Kidney (tissue), 14 donors: ENCODE results near the gene GSAP. TPM values are rescaled to one million over a fixed set of nuclear protein-coding genes. Genes with fewer than 3 reads are reported as not detected.

Source experiments
- DNase-seq, 5 donors: peaks; one replicate each; pipeline ENCODE4 v3.0.0-alpha.2; 2013 to 2020
- FAIRE-seq: peaks from 2 replicates; lab custom pipeline; 2012; peaks lifted over from hg19 to GRCh38; lab: Jason Lieb, UNC
- H3K27ac ChIP-seq, 2 donors: one replicate each; pipeline ENCODE4 v1.7.0; 2013; ENCODE audit warnings: low read depth in 2 of 2, low read length in 2 of 2, inconsistent platforms in 1 of 2
- H3K27me3 ChIP-seq: one replicate; pipeline ENCODE4 v1.7.1; 2013; ENCODE audit warnings: low read length, inconsistent platforms; ENCODE audit not compliant: control insufficient read depth, insufficient read depth
- H3K36me3 ChIP-seq, 3 donors: one replicate each; pipeline versions ENCODE4 v1.7.0 to v1.7.1; 2013; ENCODE audit warnings: low read length in 3 of 3, control low read depth in 1 of 3, inconsistent platforms in 1 of 3; ENCODE audit not compliant: insufficient read depth in 3 of 3, control insufficient read depth in 2 of 3
- H3K4me1 ChIP-seq, 3 donors: one replicate each; pipeline versions ENCODE4 v1.7.0 to v1.7.1; 2013; ENCODE audit warnings: low read length in 3 of 3, inconsistent platforms in 1 of 3, low read depth in 1 of 3; ENCODE audit not compliant: control insufficient read depth in 2 of 3, insufficient read depth in 2 of 3
- H3K4me3 ChIP-seq, 3 donors: one replicate each; pipeline versions ENCODE4 v1.7.0 to v1.8.1; 2013; ENCODE audit warnings: low read length in 3 of 3, control low read depth in 1 of 3, inconsistent platforms in 1 of 3
- H3K9ac ChIP-seq, 3 donors: one replicate each; pipeline versions ENCODE4 v1.7.0 to v1.7.1; 2013; ENCODE audit warnings: low read length in 3 of 3, control low read depth in 1 of 3, inconsistent platforms in 1 of 3
- H3K9me3 ChIP-seq, 3 donors: one replicate each; pipeline versions ENCODE4 v1.7.0 to v1.7.1; 2013; ENCODE audit warnings: low read length in 3 of 3, control low read depth in 1 of 3, inconsistent platforms in 1 of 3; ENCODE audit not compliant: control insufficient read depth in 2 of 3, insufficient read depth in 1 of 3
- CTCF ChIP-seq: IDR thresholded peaks from 3 replicates; pipeline ENCODE4 v1.5.1; 2012; ENCODE audit warnings: mild to moderate bottlenecking, moderate library complexity, borderline replicate concordance; ENCODE audit not compliant: insufficient read depth; ENCODE audit errors: extremely low read depth
- intact Hi-C: fragments of 100-400 bp; cut with DNase I; formaldehyde crosslinking; loops from one replicate; pipeline ENCODE4 v1.11.1; 2022
- polyA plus RNA-seq: library from polyadenylated mRNA; stranded (reverse); fragments of 350-450 nt; fragmentation: Illumina TruSeq; extraction: RNeasy Lipid Tissue Mini Kit (QIAGEN cat#74804); gene quantifications from one replicate; pipeline ENCODE4 v1.2.3, GENCODE V29; 2014; ENCODE audit warnings: low read depth, low replicate concordance; ENCODE audit not compliant: insufficient read depth
- total RNA-seq: library from RNA; stranded (reverse); fragmentation: NEBNext Ultra II Directional; extraction: Animal tissue kit (Norgen Biotek cat#: 25700); gene quantifications from one replicate; pipeline ENCODE4 v1.2.1, GENCODE V29; 2021
- donor health status: control.
- donor health status: control.
- donor health status: control.
- donor health status: control.
- donor health status: control.
- donor health status: DM: yes; HTN: yes; CAD: no.
- donor health status: Normal renal cell carcinoma (clear cell type).

The GSAP gene
- total and polyA plus RNA-seq, 2 donors from 2014 or later, result 11.7 to 29.4 TPM

GRCh38 chr7:77284616-77285015 is 131.5 kb downstream of the GSAP start:
- Histone ChIP-seq H3K27me3 (no peaks in the 10 kb centered on the region), H3K27ac (no peak overlapping the region), H3K4me3 (peak overlapping the region in 1 of 3 donors; percentile 7), H3K36me3 (peaks cover 0 to 4% (median 0%) of the 10 kb centered on the region in 3 donors), H3K9ac (no peak overlapping the region), H3K9me3 (no peaks in the 10 kb centered on the region), H3K4me1 (peaks cover 0 to 20% (median 17%) of the 10 kb centered on the region in 3 donors)
- intact Hi-C loops, result no loop called here
- FAIRE-seq (no peak), DNase-seq (no peak)
- no peak for TF ChIP-seq CTCF

GRCh38 chr7:77284005-77284404 is 132.1 kb downstream of the GSAP start:
- Histone ChIP-seq H3K4me1 (peaks cover 0 to 20% (median 17%) of the 10 kb centered on the region in 3 donors), H3K9ac (peak overlapping the region in 1 of 3 donors; percentile 17), H3K4me3 (peak overlapping the region in 2 of 3 donors; percentile 10 to 23), H3K27me3 (no peaks in the 10 kb centered on the region), H3K27ac (no peak overlapping the region), H3K36me3 (no peaks in the 10 kb centered on the region), H3K9me3 (no peaks in the 10 kb centered on the region)
- no peak for FAIRE-seq
- DNase-seq, result peak in 1 of 5 donors; percentile 25
- no peak for TF ChIP-seq CTCF
- intact Hi-C loops, result no loop called here

GRCh38 chr7:77282897-77283296 is 133.3 kb downstream of the GSAP start:
- intact Hi-C loops, result no loop called here
- Histone ChIP-seq H3K27ac (peak overlapping the region in 1 of 2 donors; percentile 7), H3K36me3 (no peaks in the 10 kb centered on the region), H3K9me3 (no peaks in the 10 kb centered on the region), H3K4me1 (peaks cover 0 to 20% (median 17%) of the 10 kb centered on the region in 3 donors), H3K27me3 (no peaks in the 10 kb centered on the region), H3K9ac (no peak overlapping the region), H3K4me3 (peak overlapping the region in 1 of 3 donors; percentile 22)
- no peak for TF ChIP-seq CTCF
- FAIRE-seq (no peak), DNase-seq (no peak)
